OCI-LY1 (cell line): ENCODE data around the gene COMMD10.

Experiments
- CTCF ChIP-seq: fragments of 200-600 bp; sonication (generic), shearing (Covaris generic); IDR thresholded peaks from 2 replicates; pipeline ENCODE4 v1.5.1; 2017; ENCODE audit warnings: mild to moderate bottlenecking, antibody characterized with exemption, low read length, moderate library complexity, mixed read lengths
- EZH2 ChIP-seq: fragments of 200-600 bp; sonication (generic), shearing (Covaris generic); IDR thresholded peaks from 2 replicates; pipeline ENCODE4 v1.8.0; 2017; ENCODE audit warnings: borderline replicate concordance, mixed run types, mild to moderate bottlenecking, antibody characterized with exemption, low read length, moderate library complexity, mixed read lengths

- TF ChIP-seq CTCF (no peak), EZH2 (no peak)
These were observed 230.7 kb downstream of the COMMD10 start for GRCh38 chr5:116315531-116315930.
